Activated T-cell treated with anti-CD3 and anti-CD28 coated beads for 1 hour (primary cell): Measurements from ENCODE around the gene TF.

Source experiments
- DNase-seq: peaks from one replicate; pipeline ENCODE4 v3.0.0-alpha.2; 2020; ENCODE audit warnings: low read depth

TF gene

DNA sequence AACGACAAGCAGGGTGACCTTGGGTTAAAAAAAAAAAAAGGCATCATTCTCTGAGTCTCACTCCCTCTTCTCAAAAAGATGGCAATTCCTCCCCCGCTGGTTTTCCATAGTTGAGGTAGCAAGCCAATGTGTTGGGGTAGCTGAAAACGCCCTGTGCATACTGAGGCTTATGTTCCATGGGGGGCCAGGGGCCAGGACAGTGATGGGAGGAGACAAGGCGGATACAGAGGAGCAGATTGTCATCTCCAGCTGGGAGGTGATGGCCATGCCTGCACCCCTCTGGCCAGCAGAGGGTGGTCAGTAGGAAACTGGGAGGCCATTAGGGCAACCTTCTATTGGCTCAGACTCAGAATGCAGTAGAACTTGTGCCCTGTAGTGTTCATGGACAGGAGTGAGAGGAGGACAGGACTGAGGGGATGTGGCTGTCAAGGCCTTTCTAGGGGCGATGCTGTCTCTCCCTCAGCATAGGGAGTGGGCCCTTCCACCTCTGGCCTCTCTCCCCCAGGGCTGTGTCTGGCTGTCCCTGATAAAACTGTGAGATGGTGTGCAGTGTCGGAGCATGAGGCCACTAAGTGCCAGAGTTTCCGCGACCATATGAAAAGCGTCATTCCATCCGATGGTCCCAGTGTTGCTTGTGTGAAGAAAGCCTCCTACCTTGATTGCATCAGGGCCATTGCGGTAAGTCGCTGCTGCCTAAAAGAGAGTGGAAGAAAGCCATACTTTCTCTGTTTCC is 1.9 kb downstream of the TF start:
- no peak for DNase-seq

- DNase-seq = no peak
Observed at GRCh38 chr3:133749427-133750258, 3.5 kb downstream of the TF start.

- DNase-seq = no peak
Observed at GRCh38 chr3:133750259-133750656, 4.1 kb downstream of the TF start.

- no peak for DNase-seq
Observed at GRCh38 chr3:133753107-133753778, 7.0 kb downstream of the TF start.

DNA sequence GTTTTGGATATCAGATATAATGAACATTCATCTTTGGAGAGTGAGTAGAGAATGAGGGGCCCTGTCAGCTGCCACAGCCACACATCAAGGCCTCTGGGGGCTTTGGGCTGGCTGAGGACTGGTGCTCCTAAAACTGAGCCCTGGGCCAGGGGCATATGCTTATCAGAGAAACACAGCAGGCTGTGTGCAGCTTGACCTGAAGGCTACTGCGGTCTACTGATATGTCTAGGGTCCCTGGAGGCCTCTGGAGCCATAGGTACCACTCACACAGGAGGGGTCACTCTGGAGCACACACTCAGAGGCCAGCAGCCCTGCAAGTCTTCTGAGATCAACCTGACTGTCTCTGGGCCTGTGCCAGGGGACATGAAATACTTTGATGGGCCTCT is 7.6 kb downstream of the TF start:
- DNase-seq = no peak

DNA sequence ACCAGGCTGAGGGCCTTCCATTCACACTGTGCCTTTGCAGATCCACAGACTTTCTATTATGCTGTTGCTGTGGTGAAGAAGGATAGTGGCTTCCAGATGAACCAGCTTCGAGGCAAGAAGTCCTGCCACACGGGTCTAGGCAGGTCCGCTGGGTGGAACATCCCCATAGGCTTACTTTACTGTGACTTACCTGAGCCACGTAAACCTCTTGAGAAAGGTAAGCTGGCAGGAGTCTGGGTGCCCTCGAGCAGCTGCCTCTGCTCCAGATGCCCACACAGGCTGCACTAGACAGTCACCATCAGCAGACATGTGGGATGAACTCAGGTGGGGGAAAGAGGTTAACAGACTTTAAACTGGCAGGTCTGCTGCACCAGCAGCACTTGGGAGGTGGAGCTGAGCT is 8.3 kb downstream of the TF start:
- no peak for DNase-seq

DNA sequence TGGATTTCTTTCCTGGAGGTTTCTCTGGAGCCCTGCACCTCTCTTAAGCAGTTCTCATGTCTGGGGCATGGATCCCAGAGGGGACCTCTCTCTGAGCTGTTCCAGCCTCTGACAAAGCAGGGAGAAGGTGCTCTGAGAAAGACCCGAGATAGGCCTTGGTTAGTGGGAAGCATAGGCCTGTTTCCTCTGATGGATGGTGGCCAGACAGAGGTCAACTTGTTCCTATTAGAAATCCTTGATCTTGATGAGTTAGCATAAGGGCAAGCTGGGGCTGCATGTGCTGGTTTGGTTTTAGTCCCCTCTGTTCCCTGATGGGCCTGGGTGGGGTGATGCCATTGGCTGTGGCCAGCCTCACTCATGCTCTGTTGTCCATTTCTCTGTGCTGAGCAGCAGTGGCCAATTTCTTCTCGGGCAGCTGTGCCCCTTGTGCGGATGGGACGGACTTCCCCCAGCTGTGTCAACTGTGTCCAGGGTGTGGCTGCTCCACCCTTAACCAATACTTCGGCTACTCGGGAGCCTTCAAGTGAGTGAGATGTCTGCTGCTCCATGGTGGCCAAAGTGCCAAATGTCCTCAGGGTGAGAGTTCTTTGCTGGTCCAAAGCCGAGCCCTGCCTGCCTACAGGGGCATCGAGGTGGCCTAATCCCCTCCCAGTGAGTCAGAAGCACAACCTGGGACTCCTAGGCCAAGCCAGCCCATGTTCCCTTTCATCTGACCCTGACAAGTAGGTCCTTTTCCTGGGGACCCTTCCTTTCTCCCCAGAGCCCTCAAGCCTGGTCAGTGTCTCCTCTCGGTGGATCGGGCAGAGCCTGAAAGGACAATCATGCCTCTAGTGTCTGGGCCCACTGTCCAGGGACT is 9.0 kb downstream of the TF start:
- no peak for DNase-seq

GRCh38 chr3:133756716-133757694 is 10.8 kb downstream of the TF start:
- no peak for DNase-seq

DNA sequence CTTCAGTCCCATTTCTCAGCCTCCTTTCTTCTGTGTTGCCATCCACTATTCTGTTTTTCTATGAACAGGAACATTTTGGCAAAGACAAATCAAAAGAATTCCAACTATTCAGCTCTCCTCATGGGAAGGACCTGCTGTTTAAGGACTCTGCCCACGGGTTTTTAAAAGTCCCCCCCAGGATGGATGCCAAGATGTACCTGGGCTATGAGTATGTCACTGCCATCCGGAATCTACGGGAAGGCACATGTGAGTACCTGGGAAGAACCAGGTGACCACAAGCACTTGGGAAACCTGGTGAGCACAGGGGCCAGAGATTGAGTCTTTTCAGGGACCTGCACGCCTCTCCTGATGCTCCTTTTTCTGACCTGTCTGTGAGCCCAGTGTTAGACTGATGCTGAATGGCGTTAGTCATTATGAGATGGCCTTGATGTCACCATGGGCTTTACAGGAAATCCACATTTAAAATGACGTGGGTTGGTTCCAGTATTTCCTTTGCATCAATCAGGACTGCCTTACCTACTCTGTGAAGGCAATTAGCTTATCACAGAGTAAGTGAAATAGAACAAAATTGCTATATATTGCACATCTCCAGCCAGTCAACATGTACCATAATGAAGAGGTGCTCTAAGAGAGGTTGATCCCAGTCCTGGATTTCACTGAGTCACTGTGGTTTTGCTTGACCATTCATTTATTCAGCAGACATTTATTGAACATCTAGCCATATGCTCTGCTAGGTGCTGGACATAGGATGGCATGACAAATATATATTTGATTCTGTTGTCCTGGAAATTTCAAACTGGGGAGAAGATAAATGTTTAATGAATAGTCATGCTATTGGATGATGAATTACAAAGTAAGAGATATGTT is 11.7 kb downstream of the TF start:
- no peak for DNase-seq

DNA sequence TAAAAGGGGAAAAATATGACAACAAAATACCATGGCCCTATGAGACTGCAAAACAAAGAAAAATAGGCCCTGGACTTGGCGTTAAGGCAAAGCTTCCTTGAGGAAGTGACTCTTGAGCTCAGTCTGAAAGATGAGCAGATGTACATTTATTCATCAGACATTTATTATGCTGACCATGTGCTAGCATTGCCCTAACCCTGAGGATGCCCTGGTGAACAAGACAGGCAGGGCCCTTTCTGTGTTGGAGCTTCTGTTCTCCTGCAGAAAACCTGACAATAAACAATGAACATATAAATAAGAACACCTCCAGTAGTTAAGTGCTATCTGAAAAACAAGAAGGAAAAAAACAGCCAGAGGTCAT is 12.4 kb downstream of the TF start:
- no peak for DNase-seq

- no peak for DNase-seq
Observed at GRCh38 chr3:133758964-133759739, 13.0 kb downstream of the TF start.

- no peak for DNase-seq
Observed at GRCh38 chr3:133759740-133760305, 13.6 kb downstream of the TF start.

DNA sequence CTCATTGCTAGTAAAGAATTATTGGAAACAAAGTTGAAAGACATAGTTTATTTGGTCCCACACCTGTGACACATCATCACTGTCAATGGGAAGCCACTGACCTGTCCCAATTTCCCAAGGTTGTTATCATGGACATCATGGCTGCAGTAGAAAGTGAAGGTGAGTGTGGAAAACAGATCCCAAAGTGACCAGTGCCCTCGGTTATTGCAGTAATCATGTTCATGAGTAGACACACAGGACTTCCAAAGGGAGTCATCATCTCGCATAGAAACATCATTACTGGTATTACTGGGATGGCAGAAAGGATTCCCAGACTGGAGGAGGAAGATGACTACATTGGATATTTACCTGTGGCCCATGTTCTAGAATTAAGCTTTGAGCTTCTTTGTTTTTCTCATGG is 14.7 kb downstream of the TF start:
- DNase-seq = no peak

DNA sequence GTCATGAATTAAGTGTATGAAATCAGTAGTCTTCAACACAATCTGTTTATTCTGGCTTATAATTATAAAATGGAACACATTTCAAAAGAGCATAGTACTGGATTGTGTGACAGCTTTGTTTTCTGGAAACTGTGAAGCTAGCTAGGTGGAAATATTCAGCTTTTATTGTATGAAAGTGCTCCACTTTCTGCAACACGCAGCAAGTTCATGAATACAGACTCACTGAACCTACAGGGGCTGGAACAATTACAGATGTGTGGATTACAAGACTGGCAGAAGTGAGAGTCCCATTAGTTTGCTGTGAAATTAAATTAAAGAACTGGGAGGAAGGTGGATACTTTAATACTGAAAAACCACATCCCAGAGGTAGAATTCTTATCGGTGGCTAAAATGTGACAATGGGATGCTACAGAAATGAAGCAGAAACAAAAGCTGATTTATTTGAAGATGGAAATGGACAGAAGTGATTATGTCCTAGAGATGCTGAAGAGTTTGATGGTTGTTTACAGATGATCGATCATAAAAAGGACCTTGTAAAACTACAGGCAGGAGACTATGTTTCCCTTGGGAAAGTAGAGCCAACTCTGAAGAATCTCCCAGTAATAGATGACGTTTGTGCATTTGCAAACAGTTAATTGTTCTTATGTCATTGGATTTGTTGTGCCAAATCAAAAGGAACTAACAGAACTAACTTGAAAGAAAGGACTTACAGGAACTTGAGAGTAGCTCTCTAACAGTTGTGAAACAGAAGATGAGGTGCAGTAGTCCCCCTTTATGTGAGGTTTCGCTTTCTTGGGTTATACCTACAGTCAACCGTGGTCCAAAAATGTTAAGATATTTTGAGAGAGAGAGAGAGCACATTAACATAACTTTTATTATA is 15.7 kb downstream of the TF start:
- DNase-seq = no peak

DNA sequence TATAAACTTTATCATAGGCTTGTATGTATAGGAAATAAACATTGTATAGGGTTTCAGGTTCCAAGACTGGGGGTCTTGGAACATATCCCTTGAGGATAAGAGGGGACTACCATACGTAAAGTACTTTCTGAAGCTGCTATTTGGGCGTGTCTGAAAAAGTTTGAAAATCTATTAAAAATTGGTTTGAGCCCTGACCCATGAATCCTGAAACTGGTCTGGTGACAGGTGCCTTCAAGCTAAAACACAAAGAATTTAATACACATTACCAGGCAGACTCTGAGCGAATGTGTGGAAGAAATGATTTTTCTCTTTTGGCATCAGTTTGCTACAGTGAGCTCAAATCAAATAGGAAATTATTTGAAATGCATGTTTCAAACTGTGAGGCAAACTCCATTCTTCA is 16.3 kb downstream of the TF start:
- no peak for DNase-seq

GRCh38 chr3:133763797-133764683 is 17.8 kb downstream of the TF start:
- DNase-seq = no peak

DNA sequence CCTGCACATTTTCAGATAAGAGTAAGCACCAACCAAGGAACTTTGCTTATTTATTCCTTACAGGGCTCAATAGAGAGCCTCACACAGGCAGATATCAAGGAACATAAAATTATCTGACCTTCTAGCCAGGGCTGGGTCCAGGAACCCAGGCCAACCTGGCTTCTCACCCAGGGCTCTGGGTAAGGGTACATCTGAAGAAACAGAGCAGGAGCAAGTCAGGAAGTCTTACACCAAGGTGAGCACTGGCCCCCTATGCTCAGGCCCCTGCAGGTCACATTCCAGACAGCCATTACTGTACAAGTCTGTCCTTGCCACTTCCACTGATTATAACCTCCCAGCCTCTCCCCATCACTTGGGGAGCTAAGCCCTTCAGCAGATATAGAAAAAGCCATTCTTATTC is 19.1 kb downstream of the TF start:
- no peak for DNase-seq
